Left lung (tissue), 10 donors: Measurements from ENCODE around the gene CBLN3. TPM values are rescaled to one million over a fixed set of nuclear protein-coding genes. Genes with fewer than 3 reads are reported as not detected.
A peak's percentile ranks its signal among the peaks of the same experiment; 100 is the strongest.

Experiments
- ATAC-seq: fragments of 200-7000 bp; cut with Tn5 transposase; one replicate; pipeline ENCODE4 v1.9.1; 2020; ENCODE audit warnings: moderate library complexity
- DNase-seq, 4 donors: peaks; one replicate each; pipeline ENCODE4 v3.0.0-alpha.2; 2013 to 2020
- H3K27ac ChIP-seq, 2 donors: fragments of 200-600 bp; sonication (generic) in 1 of 2; one replicate each; pipeline versions ENCODE4 v1.5.0 to v1.8.0; 2020 to 2021
- H3K27me3 ChIP-seq, 2 donors: fragments of 200-600 bp; sonication (generic) in 1 of 2; one replicate each; pipeline versions ENCODE4 v1.5.0 to v1.8.0; 2020 to 2021
- H3K36me3 ChIP-seq, 2 donors: fragments of 200-600 bp; sonication (generic) in 1 of 2; one replicate each; pipeline versions ENCODE4 v1.5.0 to v1.8.0; 2020 to 2021
- H3K4me1 ChIP-seq, 2 donors: fragments of 200-600 bp; one replicate each; pipeline ENCODE4 v1.8.0; 2021
- H3K4me3 ChIP-seq, 2 donors: fragments of 200-600 bp; sonication (generic) in 1 of 2; one replicate each; pipeline versions ENCODE4 v1.5.0 to v1.8.0; 2020 to 2021; ENCODE audit warnings: mild to moderate bottlenecking in 1 of 2
- H3K9me3 ChIP-seq, 2 donors: fragments of 200-600 bp; sonication (generic) in 1 of 2; one replicate each; pipeline versions ENCODE4 v1.5.0 to v1.8.0; 2020 to 2021
- CTCF ChIP-seq, 2 donors: fragments of 200-600 bp; sonication (generic) in 1 of 2; IDR thresholded peaks; one replicate each; pipeline versions ENCODE4 v1.5.0 to v1.8.0; 2021; ENCODE audit warnings: antibody characterized with exemption in 2 of 2
- intact Hi-C, 2 donors: fragments of 100-400 bp; cut with DNase I; formaldehyde crosslinking; loops; one replicate each; pipeline versions ENCODE4 v1.11.2 to v1.14.2; 2022
- polyA plus RNA-seq, 6 donors: library from polyadenylated mRNA; unstranded; fragments of 120-200 nt; gene quantifications; one replicate each; pipeline ENCODE4 v1.2.1, GENCODE V29; 2013; ENCODE audit not compliant: insufficient read length in 6 of 6
- total RNA-seq, 2 donors: library from RNA; stranded (reverse); fragmentation: NEBNext Ultra II Directional; extraction: Animal tissue kit (Norgen Biotek cat#: 25700); gene quantifications; one replicate each; pipeline ENCODE4 v1.2.1, GENCODE V29; 2021
- donor health status: DM: no; HTN: yes; CAD: no.
- donor health status: DM: no; HTN: no; CAD: no.

CBLN3 gene
- total and polyA plus RNA-seq, 8 donors, result 2.2 to 6.4 (median 3.8) TPM

- TF ChIP-seq CTCF (IDR thresholded peaks at IDR 0.05), result no peak
- Histone ChIP-seq H3K36me3 (no peaks in the 10 kb centered on the region), H3K4me1 (no peaks in the 10 kb centered on the region), H3K4me3 (no peak overlapping the region), H3K27me3 (no peaks in the 10 kb centered on the region), H3K27ac (no peak overlapping the region), H3K9me3 (no peaks in the 10 kb centered on the region)
- intact Hi-C loops, result no loop called here
- DNase-seq (no peak), ATAC-seq (no peak)
These were observed 49.3 kb downstream of the CBLN3 start for GRCh38 chr14:24379907-24380730.

GRCh38 chr14:24378981-24379906 lies 50.2 kb downstream of the CBLN3 start:
- intact Hi-C loops, result no loop called here
- Histone ChIP-seq H3K4me3 (no peak overlapping the region), H3K9me3 (no peaks in the 10 kb centered on the region), H3K4me1 (no peaks in the 10 kb centered on the region), H3K36me3 (no peaks in the 10 kb centered on the region), H3K27me3 (no peaks in the 10 kb centered on the region), H3K27ac (no peak overlapping the region)
- TF ChIP-seq CTCF (IDR thresholded peaks at IDR 0.05), result no peak
- DNase-seq, result no peak
- ATAC-seq, result no peak

- Histone ChIP-seq H3K4me3 (no peak overlapping the region), H3K4me1 (no peaks in the 10 kb centered on the region), H3K27me3 (no peaks in the 10 kb centered on the region), H3K36me3 (no peaks in the 10 kb centered on the region), H3K9me3 (no peaks in the 10 kb centered on the region), H3K27ac (no peak overlapping the region)
- intact Hi-C loops, result no loop called here
- ATAC-seq (no peak), DNase-seq (no peak)
- no peak for TF ChIP-seq CTCF (IDR thresholded peaks at IDR 0.05)
These were observed 51.1 kb downstream of the CBLN3 start for GRCh38 chr14:24378327-24378726.

- no peaks in the 10 kb centered on the region for H3K27me3 ChIP-seq
- peak in 1 of 4 donors; percentile 59 for DNase-seq
- no peak overlapping the region for H3K4me3 ChIP-seq
- intact Hi-C loops, result no loop called here
- no peak for TF ChIP-seq CTCF (IDR thresholded peaks at IDR 0.05)
- no peaks in the 10 kb centered on the region for H3K4me1 ChIP-seq
- no peak overlapping the region for H3K27ac ChIP-seq
- ATAC-seq, result peak; percentile 86
- H3K36me3 ChIP-seq, result no peaks in the 10 kb centered on the region
- H3K9me3 ChIP-seq, result no peaks in the 10 kb centered on the region
These were observed 51.8 kb downstream of the CBLN3 start for GRCh38 chr14:24377657-24378056.

- no peak overlapping the region for H3K27ac ChIP-seq
- H3K27me3 ChIP-seq, result no peaks in the 10 kb centered on the region
- H3K9me3 ChIP-seq, result no peaks in the 10 kb centered on the region
- no peaks in the 10 kb centered on the region for H3K36me3 ChIP-seq
- DNase-seq (no peak), ATAC-seq (no peak)
- H3K4me1 ChIP-seq, result no peaks in the 10 kb centered on the region
- intact Hi-C loops, result no loop called here
- TF ChIP-seq CTCF (IDR thresholded peaks at IDR 0.05), result no peak
- H3K4me3 ChIP-seq, result no peak overlapping the region
These were observed 52.3 kb downstream of the CBLN3 start for GRCh38 chr14:24377126-24377525.
